GM19372 (cell line): Measurements from ENCODE around the gene ABHD14A.

ENCODE experiments used
- ATAC-seq: cut with Tn5 transposase; IDR thresholded peaks from one replicate; pipeline ENCODE4 v1.9.1; 2021; ENCODE audit warnings: mild to moderate bottlenecking, low read depth, moderate library complexity; ENCODE audit not compliant: unreplicated experiment

Gene ABHD14A

DNA sequence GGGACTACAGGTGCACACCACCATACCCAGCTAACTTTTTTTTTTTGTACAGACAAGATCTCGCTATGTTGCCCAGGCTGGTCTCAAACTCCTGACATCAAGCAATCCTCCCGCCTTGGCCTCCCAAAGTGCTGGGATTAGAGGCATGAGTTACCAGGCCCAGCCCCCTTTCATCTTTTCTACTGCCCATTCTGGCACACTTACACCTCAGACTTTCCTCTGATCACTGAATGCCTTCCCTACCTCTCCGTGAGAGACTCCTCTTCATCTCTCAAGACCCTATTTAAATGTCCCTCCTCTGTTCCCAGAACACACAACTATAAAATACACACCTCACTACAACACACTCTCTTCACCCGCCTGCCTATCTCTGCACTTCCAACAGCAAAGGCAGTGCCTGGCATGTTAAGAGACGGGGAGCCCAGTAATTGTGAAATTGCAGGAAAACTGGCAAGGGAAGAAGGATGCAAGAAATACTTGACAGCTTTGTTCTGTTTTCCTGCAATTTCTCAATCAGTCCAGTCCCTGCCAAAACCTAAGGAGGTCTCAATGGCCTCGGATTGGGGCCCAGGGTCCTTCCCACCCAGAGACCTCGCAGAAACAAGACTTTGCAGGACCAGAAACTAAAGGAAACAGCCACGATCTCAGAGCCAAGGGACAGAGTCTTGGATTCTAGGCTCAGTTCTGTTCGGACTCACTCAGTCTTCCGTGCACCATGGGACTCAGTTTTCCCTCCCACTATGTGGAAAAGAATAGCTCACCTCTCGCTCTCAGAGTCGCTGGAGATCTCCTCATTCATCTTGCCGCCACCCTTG, 34.0 kb upstream of the ABHD14A start:
- ATAC-seq, result no peak

DNA sequence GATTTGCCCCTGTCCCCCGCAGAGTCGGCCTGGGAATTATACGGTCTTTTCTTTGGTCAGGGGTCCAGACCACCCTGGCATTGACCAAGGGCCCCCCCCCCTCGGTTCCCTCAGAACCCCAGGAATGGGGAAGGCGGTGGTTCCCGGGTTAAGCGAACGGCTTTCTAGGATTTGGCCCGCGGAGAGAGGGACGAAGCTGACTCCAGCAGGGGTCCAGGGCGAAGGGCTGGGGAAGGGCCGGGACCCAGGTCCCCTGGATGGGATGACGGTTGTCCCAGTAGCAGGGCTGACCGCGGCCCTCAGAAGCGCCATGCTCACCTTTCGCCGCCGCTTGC, 33.4 kb upstream of the ABHD14A start:
- ATAC-seq, result no peak

DNA sequence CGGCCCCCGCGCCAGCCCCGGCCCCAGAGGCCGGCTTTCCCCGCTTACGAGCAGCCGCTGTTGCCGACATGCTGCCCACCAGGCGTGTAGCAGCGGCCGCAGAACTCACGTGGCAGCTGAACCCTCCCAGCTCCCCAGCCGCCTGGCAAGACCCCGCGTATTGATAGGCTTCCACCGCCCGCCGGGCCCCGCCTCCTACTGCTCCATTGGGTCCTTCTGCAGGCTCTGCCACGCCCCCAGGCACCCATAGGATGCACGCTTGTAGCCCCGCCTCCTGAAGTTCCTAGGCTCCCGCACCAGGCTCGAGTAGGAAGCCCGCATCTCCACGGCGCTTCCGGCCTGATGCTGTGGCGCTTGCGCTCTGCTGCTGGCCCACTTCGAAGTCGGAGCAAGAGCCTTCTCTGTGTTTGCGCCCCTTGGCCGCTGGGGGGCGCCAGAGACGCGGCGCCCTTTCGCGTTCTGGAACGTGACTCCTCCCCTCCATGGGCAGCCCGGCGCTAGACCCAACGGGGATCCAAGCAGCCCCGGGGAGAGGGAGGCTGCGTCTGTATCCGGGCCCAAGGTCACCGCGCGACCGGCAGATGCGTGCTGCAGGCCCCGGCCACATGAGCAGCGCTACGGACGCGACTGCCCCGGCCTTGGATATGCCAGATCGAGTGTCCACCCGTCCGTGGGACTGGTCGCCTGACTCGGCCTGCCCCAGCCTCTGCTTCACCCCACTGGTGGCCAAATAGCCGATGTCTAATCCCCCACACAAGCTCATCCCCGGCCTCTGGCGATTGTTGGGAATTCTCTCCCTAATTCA, 32.9 kb upstream of the ABHD14A start, which contains the start of the genes PARP3 and RRP9:
Gene PARP3, plus strand, starts transcription at position 566 of the 805 bp plus-strand sequence. CDS start 993 bp downstream, outside the sequence.
Gene RRP9, minus strand, starts transcription at position 107 of the 805 bp plus-strand sequence. Its CDS starts 37 bp downstream, at position 70.
- ATAC-seq, result peak; percentile 90

DNA sequence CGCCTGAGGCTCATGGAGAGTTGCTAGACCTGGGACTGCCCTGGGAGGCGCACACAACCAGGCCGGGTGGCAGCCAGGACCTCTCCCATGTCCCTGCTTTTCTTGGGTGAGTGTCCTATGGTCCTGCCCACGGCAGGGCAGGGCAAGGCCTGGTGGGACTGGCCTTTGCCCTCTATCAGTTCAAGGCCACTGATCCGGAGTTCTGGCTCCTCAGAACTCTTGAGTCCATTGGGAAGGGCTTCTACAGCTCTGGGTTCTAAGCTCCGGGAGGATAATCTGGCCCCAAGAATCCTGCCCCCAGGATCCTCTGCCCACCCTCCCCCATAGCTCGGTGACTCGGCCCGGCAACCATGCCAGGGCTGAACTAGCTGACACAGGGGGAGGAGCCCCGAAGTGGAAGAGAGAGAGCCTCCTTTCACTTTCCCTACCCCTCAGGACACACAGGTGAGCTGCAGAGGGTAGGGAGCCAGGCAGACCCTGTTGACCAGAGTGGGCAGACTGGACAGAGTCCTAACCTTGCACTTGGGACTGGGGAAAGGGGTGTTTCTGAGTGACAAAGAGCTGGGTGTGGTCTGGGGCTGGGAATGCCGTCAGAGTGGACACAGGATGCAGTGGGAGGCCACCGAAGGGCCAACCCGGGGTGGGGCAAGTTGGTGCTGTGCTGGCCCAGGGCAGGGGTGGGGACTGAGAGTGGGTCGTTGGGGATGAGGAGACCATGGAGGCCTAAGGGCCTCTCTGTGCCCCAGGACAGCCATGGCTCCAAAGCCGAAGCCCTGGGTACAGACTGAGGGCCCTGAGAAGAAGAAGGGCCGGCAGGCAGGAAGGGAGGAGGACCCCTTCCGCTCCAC, 32.0 kb upstream of the ABHD14A start:
- peak; percentile 19 for ATAC-seq

DNA sequence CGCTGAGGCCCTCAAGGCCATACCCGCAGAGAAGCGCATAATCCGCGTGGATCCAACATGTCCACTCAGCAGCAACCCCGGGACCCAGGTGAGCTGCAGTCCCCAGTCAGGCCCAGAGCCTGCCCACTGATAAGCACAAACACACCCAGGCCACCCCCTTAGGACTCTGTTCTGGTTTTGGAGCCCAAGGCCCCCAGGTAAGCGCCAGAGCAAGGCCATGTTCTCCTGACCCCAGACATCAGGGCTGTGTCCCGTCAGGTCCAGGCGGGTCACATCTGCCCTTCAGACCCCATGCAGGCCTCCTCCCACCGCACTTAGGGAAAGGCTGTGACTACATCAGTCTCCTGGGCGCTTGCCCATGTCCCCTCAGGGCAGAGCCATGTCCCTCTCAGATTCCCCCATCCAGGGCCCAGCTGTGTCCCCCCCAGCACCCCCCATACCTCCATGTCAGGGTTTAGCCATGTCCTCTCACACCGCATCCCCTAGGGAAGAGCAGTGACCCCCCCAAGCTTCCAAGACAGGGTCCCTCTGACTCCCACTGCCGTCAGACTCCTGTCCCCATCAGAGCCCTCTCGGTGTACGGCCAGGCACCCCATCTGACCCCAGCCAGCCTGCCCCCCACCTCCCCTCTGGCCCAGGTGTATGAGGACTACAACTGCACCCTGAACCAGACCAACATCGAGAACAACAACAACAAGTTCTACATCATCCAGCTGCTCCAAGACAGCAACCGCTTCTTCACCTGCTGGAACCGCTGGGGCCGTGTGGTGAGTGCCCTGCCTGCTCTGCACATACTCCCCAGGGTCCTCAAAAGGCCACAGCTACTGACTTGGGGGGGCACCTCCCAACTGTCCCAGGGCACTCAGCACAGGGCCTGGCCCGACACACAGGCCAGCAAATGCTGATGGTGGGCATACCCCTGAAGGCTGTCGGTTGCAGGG, 31.1 kb upstream of the ABHD14A start:
- ATAC-seq, result no peak

DNA sequence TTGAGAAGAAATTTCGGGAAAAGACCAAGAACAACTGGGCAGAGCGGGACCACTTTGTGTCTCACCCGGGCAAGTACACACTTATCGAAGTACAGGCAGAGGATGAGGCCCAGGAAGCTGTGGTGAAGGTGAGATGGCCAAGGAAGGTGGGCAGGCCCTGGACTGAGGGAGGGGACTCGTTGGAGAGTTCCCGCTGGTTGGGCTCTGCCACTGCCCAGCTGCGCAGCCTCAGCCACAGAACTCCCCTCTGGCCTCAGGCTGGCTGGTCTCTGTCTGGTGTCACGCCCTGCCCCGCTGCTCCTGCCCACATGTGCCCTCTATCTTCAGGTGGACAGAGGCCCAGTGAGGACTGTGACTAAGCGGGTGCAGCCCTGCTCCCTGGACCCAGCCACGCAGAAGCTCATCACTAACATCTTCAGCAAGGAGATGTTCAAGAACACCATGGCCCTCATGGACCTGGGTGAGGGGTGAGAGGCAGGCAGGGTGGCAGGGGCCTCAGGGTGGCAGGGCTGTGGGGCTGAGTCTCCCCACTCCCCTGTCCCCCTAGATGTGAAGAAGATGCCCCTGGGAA, 30.3 kb upstream of the ABHD14A start:
- no peak for ATAC-seq

DNA sequence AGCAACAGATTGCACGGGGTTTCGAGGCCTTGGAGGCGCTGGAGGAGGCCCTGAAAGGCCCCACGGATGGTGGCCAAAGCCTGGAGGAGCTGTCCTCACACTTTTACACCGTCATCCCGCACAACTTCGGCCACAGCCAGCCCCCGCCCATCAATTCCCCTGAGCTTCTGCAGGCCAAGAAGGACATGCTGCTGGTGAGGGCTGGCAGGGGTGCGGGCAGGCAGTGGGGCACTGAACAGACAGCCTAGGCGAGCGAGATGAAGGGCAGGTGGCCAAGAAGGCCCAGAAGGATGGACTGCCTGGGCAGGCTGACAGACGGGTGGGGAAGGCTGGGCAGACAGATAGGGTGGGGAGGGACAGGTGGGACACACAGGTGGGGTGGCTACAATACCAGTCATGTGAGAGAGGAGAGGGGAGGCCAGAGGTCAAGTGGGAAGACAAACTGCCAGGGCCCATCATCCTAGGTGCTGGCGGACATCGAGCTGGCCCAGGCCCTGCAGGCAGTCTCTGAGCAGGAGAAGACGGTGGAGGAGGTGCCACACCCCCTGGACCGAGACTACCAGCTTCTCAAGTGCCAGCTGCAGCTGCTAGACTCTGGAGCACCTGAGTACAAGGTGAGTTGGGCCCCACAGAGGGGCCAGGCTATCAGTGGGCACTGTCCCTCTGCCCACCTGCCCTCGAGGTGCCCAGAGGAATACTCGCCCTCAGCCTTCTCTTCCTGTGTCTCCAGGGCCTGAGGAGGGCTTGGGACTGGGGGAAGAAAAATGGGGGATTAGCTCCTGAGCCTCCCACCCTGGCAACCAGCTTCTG, 29.6 kb upstream of the ABHD14A start:
- no peak for ATAC-seq

DNA sequence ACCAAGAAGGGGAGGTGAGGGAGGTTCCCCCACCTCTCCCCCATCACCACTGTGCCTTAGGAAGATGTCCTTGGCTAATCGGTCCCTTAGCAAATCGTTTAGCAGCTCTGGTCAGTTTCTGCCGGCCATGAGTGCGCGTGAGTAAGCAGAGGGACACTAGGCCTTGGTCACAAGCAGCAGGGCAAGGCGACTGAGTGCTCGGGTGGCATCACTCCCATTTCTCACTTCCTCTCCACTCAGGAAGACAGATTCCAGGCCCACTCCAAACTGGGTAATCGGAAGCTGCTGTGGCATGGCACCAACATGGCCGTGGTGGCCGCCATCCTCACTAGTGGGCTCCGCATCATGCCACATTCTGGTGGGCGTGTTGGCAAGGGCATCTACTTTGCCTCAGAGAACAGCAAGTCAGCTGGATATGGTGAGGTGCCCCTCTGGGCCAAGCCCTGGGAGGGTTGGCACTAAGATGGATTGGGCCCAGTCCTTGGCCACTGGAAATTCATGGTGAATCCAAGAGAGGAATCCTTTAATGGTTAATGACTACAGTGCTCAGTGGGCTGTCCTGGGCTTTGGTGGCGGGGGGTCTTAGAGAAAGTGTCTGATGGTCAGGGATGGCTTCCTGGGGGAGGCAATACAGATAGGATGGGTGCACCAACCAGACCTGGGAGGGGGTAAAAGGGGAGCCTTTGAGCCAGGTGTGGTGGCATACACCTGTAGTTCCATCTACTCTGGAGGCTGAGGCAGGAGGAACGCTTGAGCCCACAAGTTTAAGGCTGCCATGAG, 28.7 kb upstream of the ABHD14A start:
- no peak for ATAC-seq

DNA sequence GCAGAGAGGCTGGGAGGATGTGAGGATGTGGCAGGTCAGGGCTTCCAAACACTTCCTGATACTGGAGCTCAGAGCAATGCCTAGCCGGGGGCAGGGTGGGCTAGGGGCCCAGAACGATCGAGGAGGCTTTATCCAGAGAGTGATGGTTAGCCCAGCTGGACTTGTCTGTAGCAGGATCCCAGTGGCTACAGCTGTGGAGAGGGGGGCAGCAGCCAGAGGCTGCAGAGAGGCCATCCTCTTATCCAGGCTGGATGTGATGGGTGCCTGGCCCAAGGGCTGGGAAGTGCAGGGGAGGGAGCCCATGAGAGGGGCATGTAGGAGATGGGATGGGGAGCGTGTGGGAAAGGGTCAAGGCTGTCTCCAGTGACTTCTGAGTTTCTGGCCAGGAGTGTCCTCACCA, 28.1 kb upstream of the ABHD14A start:
- no peak for ATAC-seq

DNA sequence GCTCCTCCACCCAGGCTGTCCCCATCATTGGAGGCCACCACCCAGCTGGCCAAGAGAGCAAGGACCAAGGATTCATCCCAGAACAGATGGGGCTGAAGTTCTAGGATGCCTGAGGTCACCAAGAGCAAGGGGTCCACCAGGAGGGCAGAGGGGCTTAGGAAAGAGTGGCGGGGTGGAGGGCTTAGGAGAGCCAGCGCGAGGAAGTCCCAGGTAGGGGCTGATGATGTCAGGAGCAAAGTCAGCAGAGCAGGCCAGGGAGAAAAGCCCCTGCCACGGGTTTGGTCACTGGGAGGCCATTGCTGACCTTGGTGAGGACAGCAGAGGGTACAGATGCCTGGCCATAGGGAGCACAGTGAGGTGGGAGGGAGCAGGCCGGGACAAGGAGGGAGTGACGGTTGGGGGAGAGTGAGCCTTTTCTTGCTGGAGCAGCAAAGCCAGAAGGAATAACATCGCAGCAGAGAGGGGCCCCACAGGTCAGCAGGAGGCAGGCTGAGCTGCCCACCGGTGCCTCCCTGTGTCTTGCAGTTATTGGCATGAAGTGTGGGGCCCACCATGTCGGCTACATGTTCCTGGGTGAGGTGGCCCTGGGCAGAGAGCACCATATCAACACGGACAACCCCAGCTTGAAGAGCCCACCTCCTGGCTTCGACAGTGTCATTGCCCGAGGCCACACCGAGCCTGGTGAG, 27.5 kb upstream of the ABHD14A start:
- ATAC-seq, result no peak

DNA sequence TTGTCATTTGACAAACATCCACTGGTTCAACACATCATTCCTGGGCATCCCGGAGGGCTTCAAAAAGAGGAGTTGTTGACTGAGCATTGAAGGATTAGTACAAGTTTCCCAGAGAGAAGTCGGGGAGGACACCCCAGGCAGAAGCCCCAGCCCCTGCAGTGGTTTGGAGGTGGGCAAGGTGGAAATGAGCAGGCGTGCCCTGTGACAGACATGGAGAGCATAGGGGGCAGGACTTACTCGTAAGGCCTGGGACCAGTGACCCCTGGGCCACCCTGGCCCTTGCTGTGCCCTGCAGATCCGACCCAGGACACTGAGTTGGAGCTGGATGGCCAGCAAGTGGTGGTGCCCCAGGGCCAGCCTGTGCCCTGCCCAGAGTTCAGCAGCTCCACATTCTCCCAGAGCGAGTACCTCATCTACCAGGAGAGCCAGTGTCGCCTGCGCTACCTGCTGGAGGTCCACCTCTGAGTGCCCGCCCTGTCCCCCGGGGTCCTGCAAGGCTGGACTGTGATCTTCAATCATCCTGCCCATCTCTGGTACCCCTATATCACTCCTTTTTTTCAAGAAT, 26.8 kb upstream of the ABHD14A start:
- no peak for ATAC-seq

DNA sequence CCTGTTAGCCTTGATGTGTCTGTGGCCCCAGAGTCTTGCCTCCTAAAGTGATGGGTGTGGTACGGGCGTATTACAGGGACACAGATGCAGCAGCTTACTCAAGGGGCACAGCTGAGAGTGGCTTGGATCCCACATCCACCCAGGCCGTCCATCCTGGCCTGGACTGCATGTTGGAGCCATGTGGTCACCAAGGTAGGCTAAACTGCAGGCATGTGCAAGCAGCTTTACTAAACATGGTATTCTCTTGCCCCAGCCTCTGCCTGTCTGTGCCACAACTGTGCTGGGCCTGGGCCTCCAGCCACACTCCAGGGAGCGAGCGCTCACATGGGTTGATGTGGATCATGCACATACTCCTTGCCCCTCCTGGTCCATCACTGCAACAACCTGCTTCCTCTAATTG, 25.7 kb upstream of the ABHD14A start:
- no peak for ATAC-seq

DNA sequence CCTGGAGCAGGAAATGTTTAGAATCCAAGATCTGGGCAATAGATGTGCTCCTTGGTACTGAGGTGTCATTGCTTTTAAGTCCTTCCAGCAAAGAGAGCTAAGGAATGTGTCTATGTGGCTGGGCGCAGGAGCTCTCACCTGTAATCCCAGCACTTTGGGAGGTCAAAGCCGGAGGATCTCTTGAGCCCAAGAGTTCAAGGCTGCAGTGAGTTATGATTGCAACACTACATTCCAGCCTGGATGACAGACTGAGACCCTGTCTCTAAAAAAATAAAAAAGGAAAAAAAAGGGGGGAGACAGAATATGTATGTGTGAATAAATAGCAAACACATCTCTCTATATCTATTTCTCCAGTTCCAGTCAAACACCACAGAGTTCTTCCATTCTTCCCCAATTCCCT, 24.0 kb upstream of the ABHD14A start:
- no peak for ATAC-seq

DNA sequence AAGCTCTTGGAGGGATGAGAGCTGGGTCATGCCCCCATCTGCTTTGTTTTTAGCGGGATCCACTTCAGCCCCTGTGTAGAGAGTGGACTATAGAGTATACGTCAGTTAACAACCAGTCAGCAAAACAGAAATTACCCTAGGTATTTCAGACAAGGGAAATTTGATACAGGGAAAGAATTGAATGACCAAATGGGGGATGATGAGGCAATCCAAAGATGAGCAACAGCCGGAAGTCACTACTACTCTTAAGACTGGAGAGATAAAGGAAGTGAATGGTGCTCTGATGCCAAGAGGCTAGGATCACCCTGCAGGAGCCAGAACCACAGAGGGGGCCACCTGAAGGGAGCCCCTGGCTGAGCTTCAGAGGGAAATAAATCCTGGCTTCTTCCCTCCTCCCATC, 21.4 kb upstream of the ABHD14A start:
- no peak for ATAC-seq

DNA sequence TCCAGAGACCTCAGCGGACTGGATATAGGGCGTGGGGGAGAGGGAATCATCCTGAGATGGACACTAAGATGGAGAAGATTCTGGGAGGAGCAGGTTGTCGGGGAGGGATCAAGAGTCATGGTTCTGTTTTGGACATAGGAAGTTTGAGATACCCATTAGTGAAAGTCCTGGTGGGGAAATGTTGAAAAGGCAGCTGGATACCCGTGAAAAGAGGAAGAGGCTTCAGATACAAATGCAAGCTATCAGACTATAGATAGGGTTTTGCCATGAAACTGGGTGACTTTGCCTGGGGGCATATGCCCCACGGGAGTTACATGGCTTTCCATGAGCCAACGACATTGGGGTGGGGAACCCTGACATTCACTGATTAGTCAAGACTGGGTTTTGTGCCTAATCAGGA, 20.8 kb upstream of the ABHD14A start:
- ATAC-seq, result no peak

DNA sequence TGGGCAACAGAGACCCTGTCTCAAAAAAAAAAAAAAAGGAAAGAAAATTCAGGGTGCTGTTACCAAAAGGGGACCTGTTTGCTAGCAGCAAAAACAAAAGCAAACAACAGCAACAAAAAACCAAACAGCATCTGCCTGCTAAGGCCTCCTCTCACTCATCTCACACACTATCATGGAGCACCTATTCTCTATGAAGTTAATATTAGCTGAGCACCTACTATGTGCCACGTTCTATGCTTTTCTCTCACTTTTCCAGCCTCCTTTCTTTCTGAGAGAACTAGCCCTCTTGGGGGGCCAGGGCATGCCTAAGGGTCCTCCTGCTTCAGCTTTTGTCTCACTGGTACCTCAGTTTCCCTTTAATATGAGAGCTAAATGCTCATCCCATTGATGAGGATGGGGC, 20.2 kb upstream of the ABHD14A start:
- ATAC-seq, result no peak
